Fibroblast of lung (primary cell): ENCODE measurements around the gene AMOTL2. TPM values are rescaled to one million over a fixed set of nuclear protein-coding genes. Genes with fewer than 3 reads are reported as not detected.

ENCODE experiments used
- DNase-seq, 2 donors: peaks; one replicate each; pipeline versions ENCODE4 v3.0.0 to v3.0.0-alpha.2; 2010; ENCODE audit warnings: low read depth in 2 of 2
- H2AFZ ChIP-seq: 2 replicates; pipeline ENCODE4 v1.5.1; 2012; ENCODE audit warnings: low read length, control low read depth, inconsistent platforms
- H3K27ac ChIP-seq: 2 replicates; pipeline ENCODE4 v1.5.1; 2011; ENCODE audit warnings: low read length, control low read depth; ENCODE audit not compliant: insufficient read depth
- H3K27me3 ChIP-seq: 2 replicates; pipeline ENCODE4 v1.5.1; 2011; ENCODE audit warnings: mild to moderate bottlenecking, low read length; ENCODE audit not compliant: control insufficient read depth, insufficient read depth
- H3K36me3 ChIP-seq: 2 replicates; pipeline ENCODE4 v1.5.1; 2011; ENCODE audit warnings: low read length; ENCODE audit not compliant: control insufficient read depth, insufficient read depth
- H3K4me1 ChIP-seq: 2 replicates; pipeline ENCODE4 v1.5.1; 2011; ENCODE audit warnings: low read length; ENCODE audit not compliant: control insufficient read depth, insufficient read depth; ENCODE audit errors: extremely low read depth
- H3K4me2 ChIP-seq: 2 replicates; pipeline ENCODE4 v1.5.1; 2011; ENCODE audit warnings: low read length, control low read depth; ENCODE audit not compliant: insufficient read depth; ENCODE audit errors: extremely low read depth
- H3K4me3 ChIP-seq, 4 experiments: fragments of 200-600 bp in 1 of 4; sonication (generic) in 1 of 4; replicated peaks in 1 of 4; 2 replicates each; pipeline ENCODE4 v1.5.1; 2011 to 2016; ENCODE audit warnings: low read length in 4 of 4, low read depth in 3 of 4, mild to moderate bottlenecking in 3 of 4, control low read depth in 2 of 4, inconsistent platforms in 1 of 4, mixed read lengths in 1 of 4; ENCODE audit not compliant: insufficient read depth in 1 of 4; ENCODE audit errors: control extremely low read depth in 1 of 4
- H3K79me2 ChIP-seq: 2 replicates; pipeline ENCODE4 v1.5.1; 2012; ENCODE audit warnings: mild to moderate bottlenecking, low read length, inconsistent platforms; ENCODE audit not compliant: control insufficient read depth, insufficient read depth
- H3K9ac ChIP-seq: 2 replicates; pipeline ENCODE4 v1.5.1; 2011; ENCODE audit warnings: mild to moderate bottlenecking, low read length, control low read depth; ENCODE audit not compliant: insufficient read depth
- H3K9me3 ChIP-seq: 2 replicates; pipeline ENCODE4 v1.5.1; 2012; ENCODE audit warnings: low read depth, low read length; ENCODE audit not compliant: control insufficient read depth, insufficient read depth
- H4K20me1 ChIP-seq: 2 replicates; pipeline ENCODE4 v1.5.1; 2011; ENCODE audit warnings: low read length; ENCODE audit not compliant: control insufficient read depth, insufficient read depth; ENCODE audit errors: extremely low read depth
- EZH2 ChIP-seq: IDR thresholded peaks from 2 replicates; pipeline ENCODE4 v1.5.1; 2012; ENCODE audit warnings: low read length, control low read depth, mild to moderate bottlenecking; ENCODE audit errors: missing control alignments
- polyA plus RNA-seq, 2 donors: library from polyadenylated mRNA; depleted of rRNA in 1 of 2; stranded (reverse) in 1 of 2; unstranded in 1 of 2; fragments of >200 nt; gene quantifications; 2 replicates each; pipeline ENCODE4 v1.2.1, GENCODE V29; 2011 to 2012; ENCODE audit warnings: missing spikeins in 1 of 2
- total RNA-seq: library from RNA; depleted of rRNA; stranded (reverse); fragments of >200 nt; gene quantifications from 2 replicates; pipeline ENCODE4 v1.2.1, GENCODE V29; 2014
- TF ChIP-seq, protein P1 (sequence below), 2 donors: IDR thresholded peaks in 1 of 2; conservative IDR thresholded peaks in 1 of 2; 1 replicate in 1 of 2; 2 replicates in 1 of 2; pipeline ENCODE4 v1.5.1; 2011 to 2012; ENCODE audit warnings: low read length in 2 of 2, control low read depth in 1 of 2, inconsistent platforms in 1 of 2, low read depth in 1 of 2, mild to moderate bottlenecking in 1 of 2

The AMOTL2 gene
- total and polyA plus RNA-seq, 2 donors (not counting 1 experiment from before 2014, with no cell fraction given), result 74.6 to 97.0 TPM

- H3K9ac ChIP-seq, result no peak overlapping the region
- no peak overlapping the region for H3K27ac ChIP-seq
- no peaks in the 10 kb centered on the region for H3K79me2 ChIP-seq
- no peaks in the 10 kb centered on the region for H3K36me3 ChIP-seq
- no peaks in the 10 kb centered on the region for H3K9me3 ChIP-seq
- peaks cover 2% of the 10 kb centered on the region for H3K27me3 ChIP-seq
- DNase-seq, result no peak
- H3K4me1 ChIP-seq, result peaks cover 2% of the 10 kb centered on the region
- H3K4me2 ChIP-seq, result no peak overlapping the region
- H3K4me3 ChIP-seq, result no peak overlapping the region
- no peak overlapping the region for H2AFZ ChIP-seq
- TF ChIP-seq, protein P1, sequence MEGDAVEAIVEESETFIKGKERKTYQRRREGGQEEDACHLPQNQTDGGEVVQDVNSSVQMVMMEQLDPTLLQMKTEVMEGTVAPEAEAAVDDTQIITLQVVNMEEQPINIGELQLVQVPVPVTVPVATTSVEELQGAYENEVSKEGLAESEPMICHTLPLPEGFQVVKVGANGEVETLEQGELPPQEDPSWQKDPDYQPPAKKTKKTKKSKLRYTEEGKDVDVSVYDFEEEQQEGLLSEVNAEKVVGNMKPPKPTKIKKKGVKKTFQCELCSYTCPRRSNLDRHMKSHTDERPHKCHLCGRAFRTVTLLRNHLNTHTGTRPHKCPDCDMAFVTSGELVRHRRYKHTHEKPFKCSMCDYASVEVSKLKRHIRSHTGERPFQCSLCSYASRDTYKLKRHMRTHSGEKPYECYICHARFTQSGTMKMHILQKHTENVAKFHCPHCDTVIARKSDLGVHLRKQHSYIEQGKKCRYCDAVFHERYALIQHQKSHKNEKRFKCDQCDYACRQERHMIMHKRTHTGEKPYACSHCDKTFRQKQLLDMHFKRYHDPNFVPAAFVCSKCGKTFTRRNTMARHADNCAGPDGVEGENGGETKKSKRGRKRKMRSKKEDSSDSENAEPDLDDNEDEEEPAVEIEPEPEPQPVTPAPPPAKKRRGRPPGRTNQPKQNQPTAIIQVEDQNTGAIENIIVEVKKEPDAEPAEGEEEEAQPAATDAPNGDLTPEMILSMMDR (conservative IDR thresholded peaks at IDR 0.05 in 1 of 2, IDR thresholded peaks at IDR 0.05 in 1 of 2; ENCODE audit: low read depth in 1 of 2, low read length in 2 of 2), result no peak
- no peak for TF ChIP-seq EZH2
- no peaks in the 10 kb centered on the region for H4K20me1 ChIP-seq
Measured at GRCh38 chr3:134388292-134388691, 14.0 kb upstream of the AMOTL2 start.

GRCh38 chr3:134387293-134387692, 13.0 kb upstream of the AMOTL2 start:
- H3K9ac ChIP-seq, result no peak overlapping the region
- H3K27me3 ChIP-seq, result peaks cover 2% of the 10 kb centered on the region
- no peaks in the 10 kb centered on the region for H3K36me3 ChIP-seq
- no peak for DNase-seq
- H3K4me3 ChIP-seq, result no peak overlapping the region
- no peaks in the 10 kb centered on the region for H3K4me1 ChIP-seq
- no peak overlapping the region for H3K27ac ChIP-seq
- no peak overlapping the region for H3K4me2 ChIP-seq
- no peaks in the 10 kb centered on the region for H3K9me3 ChIP-seq
- H2AFZ ChIP-seq, result no peak overlapping the region
- no peaks in the 10 kb centered on the region for H4K20me1 ChIP-seq
- no peaks in the 10 kb centered on the region for H3K79me2 ChIP-seq
- TF ChIP-seq, protein P1 (conservative IDR thresholded peaks at IDR 0.05 in 1 of 2, IDR thresholded peaks at IDR 0.05 in 1 of 2; ENCODE audit: low read depth in 1 of 2, low read length in 2 of 2), result no peak
- no peak for TF ChIP-seq EZH2

GRCh38 chr3:134384963-134385362, 10.7 kb upstream of the AMOTL2 start:
- H3K79me2 ChIP-seq, result no peaks in the 10 kb centered on the region
- H3K4me2 ChIP-seq, result no peak overlapping the region
- H4K20me1 ChIP-seq, result no peaks in the 10 kb centered on the region
- H3K4me1 ChIP-seq, result no peaks in the 10 kb centered on the region
- H3K9ac ChIP-seq, result no peak overlapping the region
- DNase-seq, result no peak
- no peak overlapping the region for H3K27ac ChIP-seq
- no peak for TF ChIP-seq EZH2
- TF ChIP-seq, protein P1 (conservative IDR thresholded peaks at IDR 0.05 in 1 of 2, IDR thresholded peaks at IDR 0.05 in 1 of 2; ENCODE audit: low read depth in 1 of 2, low read length in 2 of 2), result no peak
- H3K27me3 ChIP-seq, result peaks cover 2% of the 10 kb centered on the region
- no peaks in the 10 kb centered on the region for H3K36me3 ChIP-seq
- no peaks in the 10 kb centered on the region for H3K9me3 ChIP-seq
- no peak overlapping the region for H2AFZ ChIP-seq
- no peak overlapping the region for H3K4me3 ChIP-seq
